Measurements from ENCODE around the gene ARHGAP31. TPM values are rescaled to one million over a fixed set of nuclear protein-coding genes. Genes with fewer than 3 reads are reported as not detected.
"Not testable (repeated sequence)": the region's sequence is repeated elsewhere in the genome, so short reads cannot be mapped to it uniquely, and the experiment has no call there.

Gene ARHGAP31
- total RNA-seq, 1 donor from 2014 or later, result 0.84 TPM

DNA sequence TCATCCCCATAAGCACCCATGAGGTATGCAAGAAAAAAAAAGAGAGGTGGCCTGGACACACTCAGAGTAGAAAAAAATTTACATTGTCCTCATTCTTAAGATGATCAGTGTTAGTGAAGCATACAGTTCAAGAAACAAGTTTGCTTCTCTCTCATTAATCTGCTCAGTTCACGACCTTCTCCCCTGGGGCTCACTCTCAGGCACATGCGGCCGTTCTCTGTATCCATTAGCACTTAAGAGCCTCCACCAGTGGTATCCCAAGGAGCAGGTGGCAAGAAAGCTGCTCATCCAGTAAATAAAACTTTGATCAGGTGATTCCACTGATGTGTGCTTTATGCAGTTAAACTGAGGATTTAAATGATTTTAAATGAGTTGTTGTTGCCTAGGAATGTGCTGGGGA lies 57.4 kb downstream of the ARHGAP31 start:
- no peak for DNase-seq (ENCODE audit: low spot score, unreplicated experiment)
- Mint-ChIP-seq H3K36me3 (ENCODE audit: insufficient read depth) (no peaks in the 10 kb centered on the region), H3K27ac (no peak overlapping the region), H3K9me3 (ENCODE audit: low read depth) (no peaks in the 10 kb centered on the region), H3K27me3 (no peaks in the 10 kb centered on the region), H3K4me1 (ENCODE audit: low read depth) (peaks cover 30% of the 10 kb centered on the region), H3K4me3 (ENCODE audit: low read depth) (no peak overlapping the region)
- TF ChIP-seq, protein P1, sequence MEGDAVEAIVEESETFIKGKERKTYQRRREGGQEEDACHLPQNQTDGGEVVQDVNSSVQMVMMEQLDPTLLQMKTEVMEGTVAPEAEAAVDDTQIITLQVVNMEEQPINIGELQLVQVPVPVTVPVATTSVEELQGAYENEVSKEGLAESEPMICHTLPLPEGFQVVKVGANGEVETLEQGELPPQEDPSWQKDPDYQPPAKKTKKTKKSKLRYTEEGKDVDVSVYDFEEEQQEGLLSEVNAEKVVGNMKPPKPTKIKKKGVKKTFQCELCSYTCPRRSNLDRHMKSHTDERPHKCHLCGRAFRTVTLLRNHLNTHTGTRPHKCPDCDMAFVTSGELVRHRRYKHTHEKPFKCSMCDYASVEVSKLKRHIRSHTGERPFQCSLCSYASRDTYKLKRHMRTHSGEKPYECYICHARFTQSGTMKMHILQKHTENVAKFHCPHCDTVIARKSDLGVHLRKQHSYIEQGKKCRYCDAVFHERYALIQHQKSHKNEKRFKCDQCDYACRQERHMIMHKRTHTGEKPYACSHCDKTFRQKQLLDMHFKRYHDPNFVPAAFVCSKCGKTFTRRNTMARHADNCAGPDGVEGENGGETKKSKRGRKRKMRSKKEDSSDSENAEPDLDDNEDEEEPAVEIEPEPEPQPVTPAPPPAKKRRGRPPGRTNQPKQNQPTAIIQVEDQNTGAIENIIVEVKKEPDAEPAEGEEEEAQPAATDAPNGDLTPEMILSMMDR (IDR thresholded peaks at IDR 0.05; ENCODE audit: unreplicated experiment), result no peak

DNA sequence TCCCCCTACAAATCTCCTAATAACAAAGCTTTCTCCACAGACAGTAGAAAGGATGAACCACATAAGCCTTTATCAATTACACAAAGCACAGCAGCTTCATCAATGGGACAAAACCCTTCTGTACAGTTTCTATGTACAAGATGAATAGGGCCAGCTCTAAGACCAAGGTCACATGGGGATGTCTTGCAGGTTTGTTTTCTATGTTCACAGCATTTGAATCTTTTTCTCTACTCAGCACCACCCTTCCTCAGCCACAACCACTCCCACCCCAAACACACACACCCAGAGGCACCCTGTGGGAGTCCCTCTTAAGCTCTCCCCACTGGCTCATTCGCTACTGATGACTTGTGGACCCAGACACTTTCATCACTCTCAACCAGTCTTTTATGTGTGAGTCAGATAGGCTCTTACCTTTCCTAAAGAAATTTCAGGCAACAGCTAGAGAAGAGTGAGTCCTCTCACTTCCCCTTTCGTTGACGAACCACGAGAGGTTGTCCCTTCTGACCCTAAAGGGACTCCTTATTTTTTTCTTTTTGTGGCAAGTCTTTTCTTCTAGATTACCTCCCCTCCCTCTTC lies 57.9 kb downstream of the ARHGAP31 start:
- Mint-ChIP-seq H3K4me1 (ENCODE audit: low read depth) (peaks cover 30% of the 10 kb centered on the region), H3K27me3 (peaks cover 3% of the 10 kb centered on the region), H3K36me3 (ENCODE audit: insufficient read depth) (no peaks in the 10 kb centered on the region), H3K9me3 (ENCODE audit: low read depth) (no peaks in the 10 kb centered on the region), H3K4me3 (ENCODE audit: low read depth) (no peak overlapping the region), H3K27ac (peak overlapping the region; percentile 15)
- DNase-seq (ENCODE audit: low spot score, unreplicated experiment), result no peak
- TF ChIP-seq, protein P1 (IDR thresholded peaks at IDR 0.05; ENCODE audit: unreplicated experiment), result no peak

DNA sequence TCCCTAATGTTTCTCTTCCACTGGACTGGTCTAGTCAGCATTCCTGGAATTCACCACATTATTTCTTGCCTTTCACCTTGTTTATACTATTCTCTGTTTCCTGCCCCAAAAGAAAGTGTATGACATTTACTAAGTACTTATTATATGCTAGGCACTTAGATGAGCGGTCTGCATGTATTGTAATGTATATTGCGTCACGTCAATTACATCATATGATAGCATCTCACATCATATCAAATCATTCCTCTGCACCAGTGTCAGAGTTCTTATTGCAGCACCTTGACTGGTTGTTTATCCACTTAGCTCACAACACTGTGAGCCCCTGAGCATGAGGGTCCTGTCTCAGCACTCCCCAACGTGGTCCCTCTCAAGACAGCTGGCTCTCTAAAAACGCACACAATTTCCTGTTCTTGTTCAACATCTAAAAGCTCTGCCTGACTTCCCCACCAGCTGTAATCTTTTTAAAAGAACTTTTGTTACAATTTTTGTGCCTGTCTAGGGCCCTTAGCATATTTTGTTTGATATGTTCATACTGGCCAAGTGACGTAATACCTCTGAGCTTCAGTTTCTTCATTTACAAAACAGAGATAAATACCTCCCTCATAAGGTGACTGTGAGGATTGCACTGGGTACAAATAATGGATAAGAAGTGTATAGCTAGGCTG lies 58.8 kb downstream of the ARHGAP31 start:
- Mint-ChIP-seq H3K9me3 (ENCODE audit: low read depth) (no peaks in the 10 kb centered on the region), H3K27me3 (peaks cover 5% of the 10 kb centered on the region), H3K4me3 (ENCODE audit: low read depth) (no peak overlapping the region), H3K36me3 (ENCODE audit: insufficient read depth) (no peaks in the 10 kb centered on the region), H3K4me1 (ENCODE audit: low read depth) (peaks cover 31% of the 10 kb centered on the region), H3K27ac (peak overlapping the region; percentile 8)
- TF ChIP-seq, protein P1 (IDR thresholded peaks at IDR 0.05; ENCODE audit: unreplicated experiment), result no peak
- DNase-seq (ENCODE audit: low spot score, unreplicated experiment), result no peak

DNA sequence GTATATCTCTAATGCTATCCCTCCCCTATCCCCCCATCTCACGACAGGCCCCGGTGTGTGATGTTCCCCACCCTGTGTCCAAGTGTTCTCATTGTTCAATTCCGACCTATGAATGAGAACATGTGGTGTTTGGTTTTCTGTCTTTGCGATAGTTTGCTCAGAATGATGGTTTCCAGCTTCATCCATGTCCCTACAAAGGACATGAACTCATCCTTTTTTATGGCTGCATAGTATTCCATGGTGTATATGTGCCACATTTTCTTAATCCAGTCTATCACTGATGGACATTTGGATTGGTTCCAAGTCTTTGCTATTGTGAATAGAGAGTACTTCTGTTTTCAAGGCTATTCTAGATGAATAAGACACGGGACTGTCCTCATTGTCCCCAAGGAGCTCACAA lies 61.4 kb downstream of the ARHGAP31 start:
- H3K27me3 Mint-ChIP-seq; H3K4me3 Mint-ChIP-seq (ENCODE audit: low read depth); H3K9me3 Mint-ChIP-seq (ENCODE audit: low read depth); H3K27ac Mint-ChIP-seq; DNase-seq (ENCODE audit: low spot score, unreplicated experiment); H3K36me3 Mint-ChIP-seq (ENCODE audit: insufficient read depth): not testable (repeated sequence)
- H3K4me1 Mint-ChIP-seq (ENCODE audit: low read depth), result peaks cover 20% of the 10 kb centered on the region

DNA sequence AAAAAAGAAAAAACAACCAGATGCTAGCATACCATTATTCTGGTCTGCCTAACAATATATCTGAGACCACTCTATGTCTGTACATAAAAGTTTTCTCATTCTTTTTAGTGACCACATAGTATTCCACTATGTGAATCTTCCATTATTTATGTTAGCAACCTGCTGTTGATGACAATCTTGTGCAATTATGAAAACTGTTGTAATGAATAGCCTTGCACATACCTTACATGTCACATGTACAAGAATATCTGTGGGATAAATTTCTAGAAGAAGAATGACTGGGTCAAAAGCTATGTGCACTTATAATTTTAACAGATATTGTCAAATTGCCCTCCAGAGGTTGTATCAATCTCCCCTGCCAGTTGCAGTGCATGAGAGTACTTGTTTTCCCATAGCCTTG lies 62.5 kb downstream of the ARHGAP31 start:
- TF ChIP-seq, protein P1 (IDR thresholded peaks at IDR 0.05; ENCODE audit: unreplicated experiment), result no peak
- Mint-ChIP-seq H3K27ac (no peak overlapping the region), H3K9me3 (ENCODE audit: low read depth) (no peaks in the 10 kb centered on the region), H3K27me3 (peaks cover 5% of the 10 kb centered on the region), H3K4me3 (ENCODE audit: low read depth) (no peak overlapping the region), H3K36me3 (ENCODE audit: insufficient read depth) (no peaks in the 10 kb centered on the region), H3K4me1 (ENCODE audit: low read depth) (peaks cover 19% of the 10 kb centered on the region)
- no peak for DNase-seq (ENCODE audit: low spot score, unreplicated experiment)

DNA sequence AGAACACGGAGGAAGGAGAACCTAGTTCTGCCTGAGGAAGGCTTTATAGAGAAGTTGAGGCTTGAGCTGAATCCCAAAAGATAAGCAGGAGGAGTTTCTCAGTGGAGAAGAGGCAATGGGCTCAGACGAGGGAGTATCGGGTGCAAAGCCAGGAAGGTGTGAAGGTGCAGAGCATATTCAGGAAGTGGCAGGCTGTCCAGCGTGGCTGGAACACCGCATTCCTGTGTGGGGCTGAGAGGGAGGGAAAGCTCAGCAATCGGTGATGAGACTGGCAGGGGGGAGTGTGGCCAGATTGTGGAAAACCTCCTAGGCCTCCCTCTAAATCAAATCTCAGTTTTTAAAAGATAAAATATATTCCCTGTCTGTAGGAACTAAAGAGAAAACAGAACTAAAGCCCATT lies 63.0 kb downstream of the ARHGAP31 start:
- Mint-ChIP-seq H3K36me3 (ENCODE audit: insufficient read depth) (no peaks in the 10 kb centered on the region), H3K27ac (peak overlapping the region; percentile 63), H3K4me3 (ENCODE audit: low read depth) (no peak overlapping the region), H3K27me3 (peaks cover 5% of the 10 kb centered on the region), H3K4me1 (ENCODE audit: low read depth) (peaks cover 15% of the 10 kb centered on the region), H3K9me3 (ENCODE audit: low read depth) (no peaks in the 10 kb centered on the region)
- DNase-seq (ENCODE audit: low spot score, unreplicated experiment), result no peak
- TF ChIP-seq, protein P1 (IDR thresholded peaks at IDR 0.05; ENCODE audit: unreplicated experiment), result no peak

Measured in progenitor cell of endocrine pancreas (in vitro differentiated cells).